Adrenal gland (tissue), 12 donors: Measurements from ENCODE around the gene EPHA6. TPM values are rescaled to one million over a fixed set of nuclear protein-coding genes. Genes with fewer than 3 reads are reported as not detected.

Source experiments
- DNase-seq, 7 donors: peaks; one replicate each; pipeline ENCODE4 v3.0.0-alpha.2; 2019 to 2020
- H3K27ac ChIP-seq, 5 donors: fragments of 200-600 bp; sonication (generic) in 4 of 5; 1 replicate in 3 of 5; 2 replicates in 2 of 5; pipeline versions ENCODE4 v1.5.1 to v1.8.0; 2016 to 2020; ENCODE audit warnings: mild to moderate bottlenecking in 1 of 5
- H3K27me3 ChIP-seq: fragments of 200-600 bp; 2 replicates; pipeline ENCODE4 v1.8.0; 2021
- H3K36me3 ChIP-seq, 2 donors: fragments of 200-600 bp; replicated peaks in 1 of 2; 1 replicate in 1 of 2; 2 replicates in 1 of 2; pipeline versions ENCODE4 v1.5.1 to v1.8.0; 2018 to 2022
- H3K4me1 ChIP-seq, 2 donors: fragments of 200-600 bp; replicated peaks in 1 of 2; 1 replicate in 1 of 2; 2 replicates in 1 of 2; pipeline versions ENCODE4 v1.5.1 to v1.8.0; 2018 to 2021
- H3K4me3 ChIP-seq, 4 donors: fragments of 200-600 bp; sonication (generic) in 3 of 4; one replicate each; pipeline ENCODE4 v1.5.1; 2016 to 2018
- H3K9me3 ChIP-seq, 3 donors: fragments of 200-600 bp; sonication (generic) in 1 of 3; replicated peaks in 1 of 3; 1 replicate in 2 of 3; 2 replicates in 1 of 3; pipeline versions ENCODE4 v1.5.1 to v1.8.0; 2016 to 2021
- CTCF ChIP-seq, 6 experiments: fragments of 450-650 bp in 4 of 6; fragments of 200-600 bp in 2 of 6; sonication (generic) in 1 of 6; IDR thresholded peaks; 1 replicate in 5 of 6; 2 replicates in 1 of 6; pipeline versions ENCODE4 v1.5.1 to v1.8.0; 2016 to 2021; ENCODE audit warnings: antibody characterized with exemption in 6 of 6, mild to moderate bottlenecking in 2 of 6, moderate library complexity in 1 of 6
- POLR2A ChIP-seq, 2 donors: fragments of 450-650 bp; IDR thresholded peaks; one replicate each; pipeline ENCODE4 v1.6.1; 2017; ENCODE audit warnings: antibody characterized with exemption in 2 of 2, mild to moderate bottlenecking in 2 of 2, moderate library complexity in 1 of 2
- WGBS, 4 donors: extraction: QIAGEN DNeasy Blood & Tissue Kit in 2 of 4; methylation state at CpG; one replicate each; pipeline versions ENCODE4 v1.1.5 to v1.1.7; 2013 to 2017; 5-methylcytosine and 5-hydroxymethylcytosine counted together
- intact Hi-C, 2 donors: fragments of 100-400 bp; cut with DNase I; formaldehyde crosslinking; loops; one replicate each; pipeline versions ENCODE4 v1.14.1 to v1.15.0; 2022 to 2023
- polyA plus RNA-seq, 3 donors: library from polyadenylated mRNA; stranded (reverse); fragments of 200-250 nt in 2 of 3; fragments of 350-450 nt in 1 of 3; fragmentation: Illumina TruSeq in 1 of 3; extraction: RNeasy Lipid Tissue Mini Kit (QIAGEN cat#74804) in 1 of 3; gene quantifications; one replicate each; pipeline ENCODE4 v1.2.3, GENCODE V29; 2013 to 2014
- total RNA-seq, 9 donors: library from RNA; depleted of rRNA in 4 of 9; stranded (reverse); fragments of >200 nt in 4 of 9; fragments of 120-200 nt in 1 of 9; fragmentation: NEBNext Ultra II Directional in 1 of 9; extraction: Animal tissue kit (Norgen Biotek cat#: 25700) in 1 of 9; gene quantifications; one replicate each; pipeline versions ENCODE4 v1.1.0 to v1.2.4, GENCODE V29; 2013 to 2023
- donor health status: healthy with polysubstance abuse.
- donor health status: Bipolar disorder and iron deficiency.
- donor health status: DM: yes; HTN: yes; CAD: no.
- donor health status: DM: no; HTN: no; CAD: no.
- donor health status: DM: no; HTN: no; CAD: no.
- donor health status: DM: yes; HTN: yes; CAD: no.

The EPHA6 gene
- total and polyA plus RNA-seq, 12 donors, result 0.07 to 2.1 (median 0.07) TPM; not detected in 9

- no peak for DNase-seq
- TF ChIP-seq CTCF (IDR thresholded peaks at IDR 0.05) (no peak), POLR2A (IDR thresholded peaks at IDR 0.05) (no peak)
- Histone ChIP-seq H3K27me3 (no peaks in the 10 kb centered on the region), H3K36me3 (no peaks in the 10 kb centered on the region), H3K4me1 (no peaks in the 10 kb centered on the region), H3K9me3 (no peaks in the 10 kb centered on the region), H3K4me3 (no peak overlapping the region), H3K27ac (no peak overlapping the region)
- WGBS, 4 donors, result 54 to 58% (median 57%) methylated on average over 1 of the region's 1 CpG
- intact Hi-C loops, result no loop called here
Observed at GRCh38 chr3:97655971-97656370, 841.6 kb downstream of the EPHA6 start.

- intact Hi-C loops, result no loop called here
- Histone ChIP-seq H3K4me3 (no peak overlapping the region), H3K4me1 (no peaks in the 10 kb centered on the region), H3K27me3 (no peaks in the 10 kb centered on the region), H3K27ac (no peak overlapping the region), H3K36me3 (no peaks in the 10 kb centered on the region), H3K9me3 (no peaks in the 10 kb centered on the region)
- DNase-seq, result no peak
- TF ChIP-seq POLR2A (IDR thresholded peaks at IDR 0.05) (no peak), CTCF (IDR thresholded peaks at IDR 0.05) (no peak)
Observed at GRCh38 chr3:97656638-97657037, 842.2 kb downstream of the EPHA6 start.

GRCh38 chr3:97658668-97659285 is 844.4 kb downstream of the EPHA6 start:
- no peaks in the 10 kb centered on the region for H3K36me3 ChIP-seq

GRCh38 chr3:97662264-97662663 is 847.9 kb downstream of the EPHA6 start:
- no peaks in the 10 kb centered on the region for H3K4me1 ChIP-seq
- 60 to 71% (median 64%) methylated on average over 5 of the region's 5 CpGs for WGBS, 4 donors

More at GRCh38 chr3:97658668-97659285, 844.4 kb downstream of the EPHA6 start:
- intact Hi-C loops, result no loop called here
- Histone ChIP-seq H3K9me3 (no peaks in the 10 kb centered on the region), H3K4me1 (no peaks in the 10 kb centered on the region), H3K27ac (no peak overlapping the region), H3K4me3 (no peak overlapping the region), H3K27me3 (no peaks in the 10 kb centered on the region)
- 46 to 47% (median 46%) methylated on average over 3 of the region's 3 CpGs for WGBS, 4 donors
- peak in 1 of 7 donors; percentile 1 for DNase-seq
- TF ChIP-seq CTCF (IDR thresholded peaks at IDR 0.05), result peak; percentile 6 to 55 (median 40)
- no peak for TF ChIP-seq POLR2A (IDR thresholded peaks at IDR 0.05)

More at GRCh38 chr3:97662264-97662663, 847.9 kb downstream of the EPHA6 start:
- Histone ChIP-seq H3K36me3 (no peaks in the 10 kb centered on the region), H3K27ac (no peak overlapping the region), H3K4me3 (no peak overlapping the region), H3K9me3 (no peaks in the 10 kb centered on the region), H3K27me3 (no peaks in the 10 kb centered on the region)
- TF ChIP-seq POLR2A (IDR thresholded peaks at IDR 0.05), result no peak
- no peak for TF ChIP-seq CTCF (IDR thresholded peaks at IDR 0.05)
- intact Hi-C loops, result no loop called here
- DNase-seq, result no peak
